WTC11 (cell line): ENCODE measurements around the gene C22orf42. TPM values are rescaled to one million over a fixed set of nuclear protein-coding genes. Genes with fewer than 3 reads are reported as not detected.
A peak's percentile ranks its signal among the peaks of the same experiment; 100 is the strongest.

Source experiments
- ATAC-seq: fragments of 200-7000 bp; cut with Tn5 transposase; 2 replicates; pipeline ENCODE4 v1.10.0; 2021; ENCODE audit warnings: mild to moderate bottlenecking, moderate library complexity
- CTCF ChIA-PET: fragments of 300-600 bp; sonication (Branson Sonifier 250); formaldehyde crosslinking; loops from one replicate; lab custom pipeline; 2021; ENCODE audit warnings: antibody characterized with exemption; lab: Charles Lee
- POLR2A ChIA-PET: fragments of 350-600 bp; sonication (Branson Sonifier 250); formaldehyde crosslinking; loops from one replicate; lab custom pipeline; 2021; ENCODE audit warnings: antibody characterized with exemption; lab: Charles Lee
- DNase-seq: peaks from one replicate; pipeline ENCODE4 v3.0.0; 2021; ENCODE audit warnings: low spot score
- H3K27ac Mint-ChIP-seq: 2 replicates; pipeline ENCODE4 v1.8.0; 2021; ENCODE audit warnings: mixed read lengths
- H3K27me3 Mint-ChIP-seq: 2 replicates; pipeline ENCODE4 v1.8.0; 2021; ENCODE audit warnings: low read depth, mild to moderate bottlenecking, moderate library complexity, mixed read lengths
- H3K36me3 Mint-ChIP-seq: 2 replicates; pipeline ENCODE4 v1.8.0; 2021; ENCODE audit warnings: mixed read lengths
- H3K4me1 Mint-ChIP-seq: 2 replicates; pipeline ENCODE4 v1.8.0; 2022; ENCODE audit warnings: mixed read lengths
- H3K4me3 Mint-ChIP-seq: 2 replicates; pipeline ENCODE4 v1.8.0; 2021; ENCODE audit warnings: mild to moderate bottlenecking, moderate library complexity, mixed read lengths
- H3K9me3 Mint-ChIP-seq: 2 replicates; pipeline ENCODE4 v1.8.0; 2021; ENCODE audit warnings: mixed read lengths
- AR ChIP-seq: fragments of 250-450 bp; sonication (Bioruptor Pico); IDR thresholded peaks from 2 replicates; pipeline ENCODE4 v1.9.0; 2021; ENCODE audit warnings: mild to moderate bottlenecking
- ATF1 ChIP-seq: sonication (generic); formaldehyde crosslinking; IDR thresholded peaks from 2 replicates; pipeline ENCODE4 v1.8.1; 2023; ENCODE audit warnings: mild to moderate bottlenecking, moderate library complexity, missing genetic modification reagents
- ATF3 ChIP-seq: sonication (generic); formaldehyde crosslinking; conservative IDR thresholded peaks from 2 replicates; pipeline ENCODE4 v1.8.1; 2022; ENCODE audit warnings: mild to moderate bottlenecking, missing genetic modification reagents
- CTCF ChIP-seq: fragments of 200-600 bp; IDR thresholded peaks from 2 replicates; pipeline ENCODE4 v1.8.0; 2022; ENCODE audit warnings: antibody characterized with exemption
- E2F4 ChIP-seq: sonication (generic); formaldehyde crosslinking; IDR thresholded peaks from 2 replicates; pipeline ENCODE4 v1.8.1; 2022; ENCODE audit warnings: low read depth, mild to moderate bottlenecking, moderate library complexity, missing genetic modification reagents, borderline replicate concordance
- FOXP4 ChIP-seq: sonication (generic); formaldehyde crosslinking; IDR thresholded peaks from 2 replicates; pipeline ENCODE4 v1.8.0; 2022; ENCODE audit warnings: mild to moderate bottlenecking, missing genetic modification reagents
- GABPB1 ChIP-seq: sonication (generic); formaldehyde crosslinking; IDR thresholded peaks from 2 replicates; pipeline ENCODE4 v1.8.1; 2023; ENCODE audit warnings: mild to moderate bottlenecking, missing genetic modification reagents
- IRF2 ChIP-seq: sonication (generic); formaldehyde crosslinking; IDR thresholded peaks from 2 replicates; pipeline ENCODE4 v1.8.0; 2022; ENCODE audit warnings: low read depth, missing genetic modification reagents, borderline replicate concordance
- JAZF1 ChIP-seq: fragments of 250-450 bp; sonication (Bioruptor Pico); IDR thresholded peaks from 2 replicates; pipeline ENCODE4 v1.9.0; 2021; ENCODE audit warnings: moderate library complexity, mild to moderate bottlenecking, inconsistent platforms
- JUN ChIP-seq: sonication (generic); formaldehyde crosslinking; IDR thresholded peaks from 2 replicates; pipeline ENCODE4 v1.8.0; 2023; ENCODE audit warnings: mild to moderate bottlenecking, missing genetic modification reagents
- MLX ChIP-seq: sonication (generic); formaldehyde crosslinking; IDR thresholded peaks from 2 replicates; pipeline ENCODE4 v1.8.1; 2023; ENCODE audit warnings: mild to moderate bottlenecking, missing genetic modification reagents, moderate library complexity
- TEAD1 ChIP-seq: sonication (generic); formaldehyde crosslinking; IDR thresholded peaks from 2 replicates; pipeline ENCODE4 v1.8.0; 2022; ENCODE audit warnings: mild to moderate bottlenecking, missing genetic modification reagents
- ZNF219 ChIP-seq: sonication (generic); formaldehyde crosslinking; IDR thresholded peaks from 2 replicates; pipeline ENCODE4 v1.8.0; 2023; ENCODE audit warnings: missing genetic modification reagents, mild to moderate bottlenecking, borderline replicate concordance
- ZNF317 ChIP-seq: sonication (generic); formaldehyde crosslinking; IDR thresholded peaks from 2 replicates; pipeline ENCODE4 v1.8.1; 2023; ENCODE audit warnings: low read depth, mild to moderate bottlenecking, moderate library complexity, missing genetic modification reagents, borderline replicate concordance
- ZNF416 ChIP-seq: fragments of 250-450 bp; sonication (Bioruptor Pico); IDR thresholded peaks from 2 replicates; pipeline ENCODE4 v1.9.0; 2021; ENCODE audit warnings: mild to moderate bottlenecking, inconsistent platforms
- total RNA-seq: library from RNA; stranded (reverse); gene quantifications from 3 replicates; pipeline ENCODE4 v1.2.3, GENCODE V29; 2021
- TF ChIP-seq, protein P1 (sequence below): fragments of 250-450 bp; sonication (Bioruptor Pico); IDR thresholded peaks from 2 replicates; pipeline ENCODE4 v1.9.0; 2021; ENCODE audit warnings: mild to moderate bottlenecking
- TF ChIP-seq, protein P2 (sequence below): sonication (generic); formaldehyde crosslinking; IDR thresholded peaks from 2 replicates; pipeline ENCODE4 v1.8.0; 2022; ENCODE audit warnings: missing genetic modification reagents

Gene C22orf42
- total RNA-seq, 1 experiment from 2014 or later = 0.61 TPM

- Mint-ChIP-seq H3K4me1 (peaks cover 57% of the 10 kb centered on the region), H3K36me3 (no peaks in the 10 kb centered on the region), H3K27ac (no peak overlapping the region), H3K4me3 (peak overlapping the region; percentile 82), H3K27me3 (peaks cover 60% of the 10 kb centered on the region), H3K9me3 (no peaks in the 10 kb centered on the region)
- DNase-seq (peak; percentile 36), ATAC-seq (no peak)
- no peak for TF ChIP-seq ATF3 (CRISPR knock-in tag)
- TF ChIP-seq, protein P1, sequence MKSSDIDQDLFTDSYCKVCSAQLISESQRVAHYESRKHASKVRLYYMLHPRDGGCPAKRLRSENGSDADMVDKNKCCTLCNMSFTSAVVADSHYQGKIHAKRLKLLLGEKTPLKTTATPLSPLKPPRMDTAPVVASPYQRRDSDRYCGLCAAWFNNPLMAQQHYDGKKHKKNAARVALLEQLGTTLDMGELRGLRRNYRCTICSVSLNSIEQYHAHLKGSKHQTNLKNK (CRISPR knock-in tag) = no peak
- TF ChIP-seq ATF1 (CRISPR knock-in tag) = no peak
- TF ChIP-seq GABPB1 = no peak
- TF ChIP-seq ZNF219 (CRISPR knock-in tag) = no peak
- TF ChIP-seq JAZF1 = no peak
- TF ChIP-seq JUN (CRISPR knock-in tag) = no peak
- no peak for TF ChIP-seq E2F4 (CRISPR knock-in tag)
- no peak for TF ChIP-seq IRF2 (CRISPR knock-in tag)
- no peak for TF ChIP-seq AR
- no peak for TF ChIP-seq MLX (CRISPR knock-in tag)
- no peak for TF ChIP-seq ZNF416
- TF ChIP-seq FOXP4 = no peak
- ChIA-PET POLR2A (no interaction called here), CTCF (interaction anchor here (0.6 to 3.2 kb wide), 7 partner anchors 15 to 401 kb away, joined by 3 to 16 read pairs (median 4); no protein-coding TSS in a partner anchor)
These were observed 44.3 kb upstream of the C22orf42 start for GRCh38 chr22:32203181-32204039.

DNA sequence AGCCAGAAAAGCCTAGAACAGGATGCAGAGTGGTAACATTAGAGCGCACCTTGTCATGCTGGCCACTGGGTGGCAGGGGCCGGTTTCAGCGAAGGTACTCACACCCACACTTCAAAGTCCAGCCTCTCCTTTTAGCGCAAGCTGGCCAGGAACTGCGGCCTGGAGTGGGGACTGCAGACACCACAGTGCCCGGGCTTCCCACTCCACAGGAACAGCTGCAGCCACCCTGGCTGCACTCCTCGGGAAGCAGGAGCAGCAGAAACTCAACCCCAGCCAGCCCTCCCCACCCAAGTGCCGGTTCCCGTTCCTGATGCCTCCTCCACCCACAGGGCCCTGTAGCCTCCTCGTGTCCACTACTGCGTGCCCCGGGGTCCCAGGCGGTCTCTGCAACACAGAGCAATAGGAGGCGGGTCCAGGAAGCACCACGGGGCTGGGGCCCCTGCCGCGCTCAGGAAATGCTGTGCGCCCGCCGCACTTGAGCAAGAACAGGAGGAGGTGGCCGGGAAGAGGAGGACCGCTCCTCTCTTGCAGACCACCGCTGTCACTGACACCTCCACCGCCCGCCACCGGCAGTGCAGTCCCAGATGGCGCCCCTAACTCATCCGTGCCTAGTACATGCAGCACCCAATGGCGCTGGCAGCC is 43.6 kb upstream of the C22orf42 start:
- POLR2A ChIA-PET = no interaction called here
- peaks cover 55% of the 10 kb centered on the region for H3K4me1 Mint-ChIP-seq
- no peaks in the 10 kb centered on the region for H3K36me3 Mint-ChIP-seq
- CTCF ChIA-PET = interaction anchor here (0.6 to 2.7 kb wide), 29 partner anchors 8 to 360 kb away, joined by 3 to 21 read pairs (median 4); partner anchors contain the start of gene RTCB
- peak overlapping the region; percentile 82 for H3K4me3 Mint-ChIP-seq
- DNase-seq (peak; percentile 63), ATAC-seq (peak; percentile 27)
- H3K27me3 Mint-ChIP-seq = peaks cover 60% of the 10 kb centered on the region
- no peak overlapping the region for H3K27ac Mint-ChIP-seq
- H3K9me3 Mint-ChIP-seq = no peaks in the 10 kb centered on the region
- TF ChIP-seq TEAD1 = no peak
- TF ChIP-seq, protein P2, sequence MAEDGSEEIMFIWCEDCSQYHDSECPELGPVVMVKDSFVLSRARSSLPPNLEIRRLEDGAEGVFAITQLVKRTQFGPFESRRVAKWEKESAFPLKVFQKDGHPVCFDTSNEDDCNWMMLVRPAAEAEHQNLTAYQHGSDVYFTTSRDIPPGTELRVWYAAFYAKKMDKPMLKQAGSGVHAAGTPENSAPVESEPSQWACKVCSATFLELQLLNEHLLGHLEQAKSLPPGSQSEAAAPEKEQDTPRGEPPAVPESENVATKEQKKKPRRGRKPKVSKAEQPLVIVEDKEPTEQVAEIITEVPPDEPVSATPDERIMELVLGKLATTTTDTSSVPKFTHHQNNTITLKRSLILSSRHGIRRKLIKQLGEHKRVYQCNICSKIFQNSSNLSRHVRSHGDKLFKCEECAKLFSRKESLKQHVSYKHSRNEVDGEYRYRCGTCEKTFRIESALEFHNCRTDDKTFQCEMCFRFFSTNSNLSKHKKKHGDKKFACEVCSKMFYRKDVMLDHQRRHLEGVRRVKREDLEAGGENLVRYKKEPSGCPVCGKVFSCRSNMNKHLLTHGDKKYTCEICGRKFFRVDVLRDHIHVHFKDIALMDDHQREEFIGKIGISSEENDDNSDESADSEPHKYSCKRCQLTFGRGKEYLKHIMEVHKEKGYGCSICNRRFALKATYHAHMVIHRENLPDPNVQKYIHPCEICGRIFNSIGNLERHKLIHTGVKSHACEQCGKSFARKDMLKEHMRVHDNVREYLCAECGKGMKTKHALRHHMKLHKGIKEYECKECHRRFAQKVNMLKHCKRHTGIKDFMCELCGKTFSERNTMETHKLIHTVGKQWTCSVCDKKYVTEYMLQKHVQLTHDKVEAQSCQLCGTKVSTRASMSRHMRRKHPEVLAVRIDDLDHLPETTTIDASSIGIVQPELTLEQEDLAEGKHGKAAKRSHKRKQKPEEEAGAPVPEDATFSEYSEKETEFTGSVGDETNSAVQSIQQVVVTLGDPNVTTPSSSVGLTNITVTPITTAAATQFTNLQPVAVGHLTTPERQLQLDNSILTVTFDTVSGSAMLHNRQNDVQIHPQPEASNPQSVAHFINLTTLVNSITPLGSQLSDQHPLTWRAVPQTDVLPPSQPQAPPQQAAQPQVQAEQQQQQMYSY (CRISPR knock-in tag) = peak; percentile 83
- no peak for TF ChIP-seq ZNF317 (CRISPR knock-in tag)
- TF ChIP-seq CTCF = peak; percentile 37
